Astrocyte of the cerebellum (primary cell): Measurements from ENCODE around the gene PKD2.

Experiments
- DNase-seq: peaks from one replicate; pipeline ENCODE4 v3.0.0-alpha.2; 2011; ENCODE audit warnings: low read depth
- H3K4me3 ChIP-seq: 2 replicates; pipeline ENCODE4 v1.5.1; 2011; ENCODE audit warnings: mild to moderate bottlenecking, low read depth, low read length, moderate library complexity
- in situ Hi-C: cut with HindIII; loops from 2 replicates; pipeline ENCODE4 v1.10.0; 2017; ENCODE audit warnings: low sequenced_read_pairs
- TF ChIP-seq, protein P1 (sequence below): IDR thresholded peaks from 2 replicates; pipeline ENCODE4 v1.5.1; 2012; ENCODE audit warnings: low read length, low read depth, moderate library complexity, mild to moderate bottlenecking; ENCODE audit errors: missing control alignments

Gene PKD2

DNA sequence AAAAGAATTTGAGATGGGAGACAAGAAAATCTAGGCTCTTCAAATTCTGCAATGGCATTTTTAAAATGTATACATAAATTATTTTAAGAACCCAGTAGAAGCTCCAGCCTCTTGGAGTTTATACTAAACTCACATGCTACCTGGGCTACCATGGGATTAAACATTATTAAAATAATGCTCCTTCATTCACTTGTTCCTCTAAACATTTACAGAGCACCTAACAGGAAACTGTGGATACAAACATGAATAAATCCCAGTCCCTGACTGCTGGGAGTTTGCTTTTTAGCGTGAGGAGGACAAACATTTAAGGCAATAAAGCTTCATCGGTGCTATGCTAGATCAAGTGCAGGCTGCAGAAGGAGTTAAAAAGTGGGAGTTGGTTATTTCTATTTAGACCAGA lies 37.3 kb upstream of the PKD2 start:
- in situ Hi-C loops = loop anchor here (25.0 kb wide), 1 partner anchor 108 kb away; no protein-coding TSS in a partner anchor
- TF ChIP-seq, protein P1, sequence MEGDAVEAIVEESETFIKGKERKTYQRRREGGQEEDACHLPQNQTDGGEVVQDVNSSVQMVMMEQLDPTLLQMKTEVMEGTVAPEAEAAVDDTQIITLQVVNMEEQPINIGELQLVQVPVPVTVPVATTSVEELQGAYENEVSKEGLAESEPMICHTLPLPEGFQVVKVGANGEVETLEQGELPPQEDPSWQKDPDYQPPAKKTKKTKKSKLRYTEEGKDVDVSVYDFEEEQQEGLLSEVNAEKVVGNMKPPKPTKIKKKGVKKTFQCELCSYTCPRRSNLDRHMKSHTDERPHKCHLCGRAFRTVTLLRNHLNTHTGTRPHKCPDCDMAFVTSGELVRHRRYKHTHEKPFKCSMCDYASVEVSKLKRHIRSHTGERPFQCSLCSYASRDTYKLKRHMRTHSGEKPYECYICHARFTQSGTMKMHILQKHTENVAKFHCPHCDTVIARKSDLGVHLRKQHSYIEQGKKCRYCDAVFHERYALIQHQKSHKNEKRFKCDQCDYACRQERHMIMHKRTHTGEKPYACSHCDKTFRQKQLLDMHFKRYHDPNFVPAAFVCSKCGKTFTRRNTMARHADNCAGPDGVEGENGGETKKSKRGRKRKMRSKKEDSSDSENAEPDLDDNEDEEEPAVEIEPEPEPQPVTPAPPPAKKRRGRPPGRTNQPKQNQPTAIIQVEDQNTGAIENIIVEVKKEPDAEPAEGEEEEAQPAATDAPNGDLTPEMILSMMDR = no peak
- H3K4me3 ChIP-seq = no peak overlapping the region
- no peak for DNase-seq

GRCh38 chr4:87971866-87972265 lies 35.6 kb upstream of the PKD2 start:
- no peak for DNase-seq
- in situ Hi-C loops = loop anchor here (25.0 kb wide), 1 partner anchor 110 kb away; no protein-coding TSS in a partner anchor
- no peak overlapping the region for H3K4me3 ChIP-seq
- TF ChIP-seq, protein P1 = no peak

GRCh38 chr4:87973283-87974169 lies 33.9 kb upstream of the PKD2 start:
- TF ChIP-seq, protein P1 = peak; percentile 80
- DNase-seq = peak; percentile 55
- in situ Hi-C loops = loop anchor here (25.0 kb wide), 1 partner anchor 111 kb away; no protein-coding TSS in a partner anchor
- H3K4me3 ChIP-seq = peak overlapping the region; percentile 20

GRCh38 chr4:87974856-87975462 lies 32.5 kb upstream of the PKD2 start:
- no peak for DNase-seq
- in situ Hi-C loops = loop anchor here (25.0 kb wide), 1 partner anchor 113 kb away; no protein-coding TSS in a partner anchor
- H3K4me3 ChIP-seq = no peak overlapping the region
- TF ChIP-seq, protein P1 = no peak

DNA sequence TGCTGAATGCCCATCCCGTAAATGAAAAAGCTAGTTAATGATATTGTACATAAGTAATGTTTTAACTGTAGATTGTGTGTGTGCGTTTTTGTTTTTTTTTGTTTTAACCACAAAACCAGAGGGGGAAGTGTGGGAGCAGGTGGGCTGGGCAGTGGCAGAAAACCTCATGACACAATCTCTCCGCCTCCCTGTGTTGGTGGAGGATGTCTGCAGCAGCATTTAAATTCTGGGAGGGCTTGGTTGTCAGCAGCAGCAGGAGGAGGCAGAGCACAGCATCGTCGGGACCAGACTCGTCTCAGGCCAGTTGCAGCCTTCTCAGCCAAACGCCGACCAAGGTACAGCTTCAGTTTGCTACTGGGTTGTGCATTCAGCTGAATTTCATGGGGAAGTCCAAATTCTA lies 32.0 kb upstream of the PKD2 start, which contains the start of gene SPP1:
Gene SPP1, plus strand, starts transcription at position 249 of the 400 bp plus-strand sequence. CDS start 1,182 bp downstream, outside the sequence.
- in situ Hi-C loops = no loop called here
- DNase-seq = peak; percentile 11
- H3K4me3 ChIP-seq = no peak within 1 kb of the TSS
- TF ChIP-seq, protein P1 = peak; percentile 13

GRCh38 chr4:87977521-87978278 lies 29.7 kb upstream of the PKD2 start:
- in situ Hi-C loops = no loop called here
- DNase-seq = no peak
- TF ChIP-seq, protein P1 = no peak

More at GRCh38 chr4:87977521-87978278, 29.7 kb upstream of the PKD2 start:
- H3K4me3 ChIP-seq = no peak overlapping the region
